Measurements from ENCODE around the gene ASAP2. TPM values are rescaled to one million over a fixed set of nuclear protein-coding genes. Genes with fewer than 3 reads are reported as not detected.

ASAP2 gene
- polyA plus RNA-seq, 3 donors = 0.08 to 1.1 (median 0.20) TPM

GRCh38 chr2:9415516-9416169, 209.0 kb downstream of the ASAP2 start:
- H3K36me3 Mint-ChIP-seq = peaks cover 52 to 65% of the 10 kb centered on the region in 2 donors
- peak overlapping the region in 1 of 7 donors; percentile 22 for H3K27ac Mint-ChIP-seq
- H3K27me3 ChIP-seq (ENCODE audit: control insufficient read depth in 2 of 2, insufficient read depth in 2 of 2, low read length in 2 of 2) = no peaks in the 10 kb centered on the region
- H3K4me3 Mint-ChIP-seq = no peak overlapping the region
- H3K27me3 Mint-ChIP-seq (ENCODE audit: low read depth in 3 of 3) = peaks cover 0 to 2% (median 0%) of the 10 kb centered on the region in 3 donors
- H3K4me3 ChIP-seq (replicated peaks in 1 of 3; ENCODE audit: low read depth in 2 of 3, low read length in 3 of 3) = no peak overlapping the region
- H4K20me1 ChIP-seq (ENCODE audit: insufficient read depth, low read length) = peaks cover 25% of the 10 kb centered on the region
- H3K36me3 ChIP-seq (replicated peaks in 1 of 2; ENCODE audit: control insufficient read depth in 1 of 2, insufficient read depth in 2 of 2, low read length in 2 of 2) = peaks cover 36 to 84% of the 10 kb centered on the region in 2 donors
- peaks cover 5% of the 10 kb centered on the region for H3K4me1 Mint-ChIP-seq
- no peaks in the 10 kb centered on the region for H3K9me3 ChIP-seq (replicated peaks in 1 of 2; ENCODE audit: control insufficient read depth in 1 of 2, insufficient read depth in 1 of 2, low read length in 2 of 2)
- H3K9me3 Mint-ChIP-seq = no peaks in the 10 kb centered on the region
- H3K79me2 ChIP-seq (ENCODE audit: insufficient read depth, low read length) = peaks cover 46% of the 10 kb centered on the region
- H3K9ac ChIP-seq (ENCODE audit: insufficient read depth, low read length, poor library complexity, severe bottlenecking) = no peak overlapping the region
- DNase-seq = no peak
- no peak for TF ChIP-seq CTCF (IDR thresholded peaks at IDR 0.05)
- no peaks in the 10 kb centered on the region for H3K4me1 ChIP-seq (ENCODE audit: control insufficient read depth in 1 of 2, insufficient read depth in 2 of 2, low read length in 2 of 2)
- H2AFZ ChIP-seq (ENCODE audit: insufficient read depth, low read depth, low read length, poor library complexity, severe bottlenecking) = no peak overlapping the region
- no peak overlapping the region for H3K27ac ChIP-seq (ENCODE audit: low read depth in 1 of 2, low read length in 2 of 2)
- intact Hi-C loops (cut with micrococcal nuclease) = no loop called here
- H3K4me2 ChIP-seq (replicated peaks; ENCODE audit: extremely low read depth, low read length, poor library complexity, severe bottlenecking) = no peak overlapping the region
- WGBS (ENCODE audit: insufficient coverage) = 97% methylated on average over 14 of the region's 16 CpGs

GRCh38 chr2:9416267-9416961, 209.8 kb downstream of the ASAP2 start:
- Histone ChIP-seq H3K4me3 (replicated peaks in 1 of 3; ENCODE audit: low read depth in 2 of 3, low read length in 3 of 3) (no peak overlapping the region), H3K27me3 (ENCODE audit: control insufficient read depth in 2 of 2, insufficient read depth in 2 of 2, low read length in 2 of 2) (no peaks in the 10 kb centered on the region), H3K4me2 (replicated peaks; ENCODE audit: extremely low read depth, low read length, poor library complexity, severe bottlenecking) (no peak overlapping the region), H4K20me1 (ENCODE audit: insufficient read depth, low read length) (peaks cover 25% of the 10 kb centered on the region), H3K79me2 (ENCODE audit: insufficient read depth, low read length) (peaks cover 52% of the 10 kb centered on the region), H3K9ac (ENCODE audit: insufficient read depth, low read length, poor library complexity, severe bottlenecking) (no peak overlapping the region), H3K27ac (ENCODE audit: low read depth in 1 of 2, low read length in 2 of 2) (peak overlapping the region in 1 of 2 donors; percentile 36), H3K4me1 (ENCODE audit: control insufficient read depth in 1 of 2, insufficient read depth in 2 of 2, low read length in 2 of 2) (no peaks in the 10 kb centered on the region), H3K9me3 (replicated peaks in 1 of 2; ENCODE audit: control insufficient read depth in 1 of 2, insufficient read depth in 1 of 2, low read length in 2 of 2) (no peaks in the 10 kb centered on the region), H3K36me3 (replicated peaks in 1 of 2; ENCODE audit: control insufficient read depth in 1 of 2, insufficient read depth in 2 of 2, low read length in 2 of 2) (peaks cover 28 to 76% of the 10 kb centered on the region in 2 donors), H2AFZ (ENCODE audit: insufficient read depth, low read depth, low read length, poor library complexity, severe bottlenecking) (no peak overlapping the region)
- H3K36me3 Mint-ChIP-seq = peaks cover 46 to 57% of the 10 kb centered on the region in 2 donors
- no peak for TF ChIP-seq CTCF (IDR thresholded peaks at IDR 0.05)
- intact Hi-C loops (cut with micrococcal nuclease) = no loop called here
- WGBS (ENCODE audit: insufficient coverage) = 93% methylated on average over 8 of the region's 9 CpGs
- no peak overlapping the region for H3K4me3 Mint-ChIP-seq
- peak overlapping the region in 3 of 7 donors; percentile 12 to 30 (median 20) for H3K27ac Mint-ChIP-seq
- H3K27me3 Mint-ChIP-seq (ENCODE audit: low read depth in 3 of 3) = peaks cover 0 to 2% (median 0%) of the 10 kb centered on the region in 3 donors
- no peaks in the 10 kb centered on the region for H3K9me3 Mint-ChIP-seq
- no peak for DNase-seq
- peaks cover 7% of the 10 kb centered on the region for H3K4me1 Mint-ChIP-seq

All from CD14-positive monocyte (primary cell).